Activated CD4-positive, alpha-beta T cell treated with anti-CD3 and anti-CD28 coated beads, Interleukin-2, amount 50 U/mL, for 16 hours (primary cell): ENCODE measurements around the gene CRB1.
"Not testable (repeated sequence)": the region's sequence is repeated elsewhere in the genome, so short reads cannot be mapped to it uniquely, and the experiment has no call there.

ENCODE experiments used
- DNase-seq: peaks from one replicate; pipeline ENCODE4 v3.0.0-alpha.2; 2020

CRB1 gene

GRCh38 chr1:197466813-197467212 is 198.8 kb downstream of the CRB1 start:
- no peak for DNase-seq

GRCh38 chr1:197467881-197468280 is 199.8 kb downstream of the CRB1 start:
- no peak for DNase-seq

- DNase-seq, result no peak
Observed at GRCh38 chr1:197468543-197469175, 200.6 kb downstream of the CRB1 start.

- DNase-seq, result no peak
Observed at GRCh38 chr1:197469620-197470210, 201.7 kb downstream of the CRB1 start.

- no peak for DNase-seq
Observed at GRCh38 chr1:197470330-197470729, 202.3 kb downstream of the CRB1 start.

- no peak for DNase-seq
Observed at GRCh38 chr1:197471248-197471985, 203.4 kb downstream of the CRB1 start.

GRCh38 chr1:197472141-197472540 is 204.1 kb downstream of the CRB1 start:
- DNase-seq, result no peak

GRCh38 chr1:197480446-197480845 is 212.4 kb downstream of the CRB1 start:
- DNase-seq, result no peak

- DNase-seq, result peak; percentile 42
Observed at GRCh38 chr1:197481101-197481500, 213.0 kb downstream of the CRB1 start.

GRCh38 chr1:197485790-197486189 is 217.7 kb downstream of the CRB1 start:
- DNase-seq, result no peak

GRCh38 chr1:197486946-197487345 is 218.9 kb downstream of the CRB1 start:
- DNase-seq, result no peak

- DNase-seq, result not testable (repeated sequence)
Observed at GRCh38 chr1:197491505-197491904, 223.5 kb downstream of the CRB1 start.

GRCh38 chr1:197496722-197497121 is 228.7 kb downstream of the CRB1 start:
- DNase-seq, result no peak

GRCh38 chr1:197510691-197511378 is 242.8 kb downstream of the CRB1 start:
- DNase-seq, result no peak

GRCh38 chr1:197515421-197515820 is 247.4 kb downstream of the CRB1 start:
- DNase-seq, result no peak

GRCh38 chr1:197519741-197520334 is 251.8 kb downstream of the CRB1 start:
- DNase-seq, result peak; percentile 5

GRCh38 chr1:197521118-197521739 is 253.2 kb downstream of the CRB1 start:
- peak; percentile 55 for DNase-seq

GRCh38 chr1:197526736-197527371 is 258.8 kb downstream of the CRB1 start:
- DNase-seq, result peak; percentile 14
